HG02623 (cell line): ENCODE data around the gene NTSR1.

ENCODE experiments used
- ATAC-seq: cut with Tn5 transposase; IDR thresholded peaks from one replicate; pipeline ENCODE4 v1.9.1; 2021; ENCODE audit warnings: moderate library complexity; ENCODE audit not compliant: unreplicated experiment

The NTSR1 gene

DNA sequence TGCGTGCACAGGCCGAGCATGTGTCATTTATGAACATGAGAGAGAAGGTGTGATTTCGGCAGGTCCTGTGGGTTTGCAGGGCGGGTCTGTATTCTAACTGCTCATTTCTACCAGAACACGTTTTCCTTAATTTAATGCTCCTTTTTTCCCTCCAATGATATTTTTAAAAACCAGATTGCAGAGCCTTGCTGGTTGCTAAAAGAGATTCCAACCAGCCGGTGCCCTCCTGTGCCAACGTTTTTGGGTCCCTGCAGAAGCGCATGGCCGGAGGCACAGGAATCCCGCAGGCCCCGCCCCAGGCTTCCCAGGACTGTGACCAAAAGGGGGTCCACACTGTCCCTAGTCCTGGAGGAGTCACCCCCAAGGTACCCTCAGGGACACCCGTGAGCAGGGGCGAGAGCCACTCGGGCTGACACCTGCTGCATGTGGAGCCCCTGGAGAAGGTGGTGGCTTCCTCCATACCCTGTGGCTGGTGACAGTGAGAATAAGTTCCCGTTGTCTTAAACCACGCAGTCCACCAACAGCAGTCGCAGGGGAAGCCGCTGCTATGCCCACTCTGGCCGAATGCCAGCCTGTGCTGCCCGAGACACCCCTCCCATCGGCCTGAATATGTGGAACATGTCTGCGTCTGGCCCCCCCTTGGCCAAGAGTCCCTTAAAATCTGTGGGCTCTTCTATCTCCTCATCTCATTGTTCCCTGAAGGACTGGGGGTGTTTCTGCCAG, 15.7 kb upstream of the NTSR1 start:
- no peak for ATAC-seq

DNA sequence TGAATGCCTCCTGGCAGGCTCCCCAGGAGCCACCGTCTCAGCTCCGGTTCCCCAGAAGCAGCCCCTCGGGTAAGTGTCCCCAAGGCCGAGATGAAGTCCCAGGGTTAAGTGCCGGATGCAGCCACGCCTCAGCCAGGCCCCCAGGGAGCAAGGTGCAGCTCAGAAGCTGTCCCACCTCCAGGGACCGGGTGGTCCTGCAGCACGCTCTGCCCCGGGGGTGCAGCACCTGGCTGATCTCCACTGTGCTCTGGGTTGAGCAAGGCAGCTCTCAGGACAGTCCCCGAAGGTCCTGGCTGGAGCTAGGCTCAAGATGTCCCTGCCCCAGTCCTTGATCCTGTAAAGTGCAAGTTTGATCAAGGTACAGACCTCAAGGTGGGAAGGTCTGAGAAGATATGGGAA, 15.1 kb upstream of the NTSR1 start:
- no peak for ATAC-seq

DNA sequence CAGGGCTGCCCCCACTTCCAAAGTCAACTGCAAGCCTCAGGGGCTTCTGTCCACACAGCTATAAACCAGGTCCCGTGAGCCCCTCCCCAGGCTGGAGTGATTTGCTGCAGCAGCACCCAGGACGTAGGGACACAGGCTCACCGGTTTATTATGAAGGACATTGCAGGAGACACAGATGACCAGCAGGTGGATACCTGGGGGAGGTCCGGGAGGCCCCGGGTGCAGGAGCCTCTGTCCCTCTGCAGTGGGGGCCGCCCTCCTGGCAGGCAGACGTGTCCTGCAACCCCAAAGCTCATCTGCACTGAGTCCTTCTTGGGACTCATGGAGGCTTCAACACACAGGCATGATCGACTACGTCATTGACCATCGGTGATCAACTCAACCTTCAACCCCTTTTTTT, 14.5 kb upstream of the NTSR1 start:
- no peak for ATAC-seq

DNA sequence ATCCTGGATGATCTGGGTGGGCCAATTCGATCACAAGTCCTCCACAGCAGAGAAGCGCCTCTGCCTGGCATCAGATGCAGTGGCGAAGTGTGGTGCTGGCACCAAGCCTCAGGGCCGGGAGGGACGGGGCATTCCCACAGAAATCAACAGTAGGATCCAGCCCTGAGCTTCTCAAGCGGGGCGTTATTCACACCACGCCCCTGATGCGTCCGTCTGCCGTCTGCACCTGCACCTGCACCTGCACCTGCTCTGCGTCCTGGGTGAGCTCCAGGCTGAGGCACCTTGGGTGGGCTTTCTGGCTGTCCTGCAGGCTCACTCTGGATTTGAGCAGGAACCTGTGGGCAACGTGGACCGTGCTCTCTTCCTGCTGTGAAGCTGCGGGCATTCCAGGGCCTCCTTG, 13.8 kb upstream of the NTSR1 start:
- ATAC-seq: no peak

DNA sequence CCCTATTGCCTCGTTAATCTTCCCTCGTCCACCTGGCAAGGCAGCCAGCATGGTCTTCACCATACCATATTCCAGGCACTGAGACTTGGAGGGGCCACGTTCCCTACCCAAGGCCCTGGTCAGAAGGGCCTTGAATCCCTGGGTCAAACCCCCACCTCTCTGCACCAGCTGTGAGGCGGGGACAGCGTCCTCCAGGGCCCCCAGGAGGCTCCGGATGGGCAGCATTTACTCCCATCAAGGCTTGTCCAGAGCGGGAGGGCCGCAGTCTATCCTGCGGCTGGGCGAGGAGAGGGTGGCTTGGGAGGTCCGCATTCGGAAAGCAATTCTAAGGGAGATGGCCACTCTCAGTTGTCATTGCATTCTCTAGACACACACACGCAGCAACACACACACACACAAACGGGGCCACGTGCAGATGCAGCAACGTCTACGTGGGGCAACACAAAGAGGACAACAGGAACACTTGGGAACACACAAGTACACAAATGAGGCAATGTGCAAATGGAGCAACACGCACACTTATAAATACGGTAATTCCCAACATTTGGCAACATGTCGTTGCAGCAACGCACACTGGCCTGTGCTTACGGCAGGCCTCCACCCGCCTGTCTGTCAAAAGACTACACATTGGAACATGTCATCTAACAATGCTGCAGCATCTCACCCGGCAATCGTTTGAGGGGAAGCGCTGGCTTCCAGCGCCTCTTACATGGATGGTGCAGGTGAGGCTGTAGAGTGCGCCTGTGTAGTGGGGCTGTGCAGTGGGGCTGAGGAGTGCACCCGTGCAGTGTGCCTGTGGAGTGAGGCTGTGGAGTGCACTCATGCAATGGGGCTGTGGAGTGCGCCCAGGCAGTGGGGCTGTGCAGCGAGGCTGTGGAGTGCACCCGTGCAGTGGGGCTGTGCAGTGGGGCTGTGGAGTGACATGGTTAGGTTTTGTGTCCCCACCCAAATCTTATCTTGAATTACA, 12.9 kb upstream of the NTSR1 start:
- no peak for ATAC-seq

DNA sequence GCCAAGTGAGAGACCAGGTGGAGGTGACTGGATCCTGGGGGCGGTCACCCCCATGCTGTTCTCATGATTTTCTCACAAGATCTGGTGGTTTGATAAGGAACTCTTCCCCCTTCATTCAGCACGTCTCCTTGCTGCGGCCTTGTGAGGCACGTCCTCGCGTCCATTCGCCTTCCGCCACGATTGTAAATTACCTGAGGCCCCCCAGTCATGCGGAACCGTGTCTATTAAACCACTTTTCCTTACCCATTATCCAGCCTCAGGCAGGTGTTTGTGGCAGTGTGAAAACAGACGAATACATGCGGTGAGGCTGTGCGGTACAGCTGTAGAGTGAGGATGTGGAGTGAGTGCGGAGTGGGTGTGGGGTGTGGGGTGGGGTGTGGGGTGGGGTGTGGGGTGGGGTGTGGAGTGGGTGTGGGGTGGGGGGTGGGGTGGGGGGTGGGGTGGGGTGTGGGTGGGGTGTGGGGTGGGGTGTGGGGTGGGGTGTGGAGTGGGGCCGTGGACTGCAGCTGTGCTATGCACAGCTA, 12.1 kb upstream of the NTSR1 start:
- no peak for ATAC-seq

DNA sequence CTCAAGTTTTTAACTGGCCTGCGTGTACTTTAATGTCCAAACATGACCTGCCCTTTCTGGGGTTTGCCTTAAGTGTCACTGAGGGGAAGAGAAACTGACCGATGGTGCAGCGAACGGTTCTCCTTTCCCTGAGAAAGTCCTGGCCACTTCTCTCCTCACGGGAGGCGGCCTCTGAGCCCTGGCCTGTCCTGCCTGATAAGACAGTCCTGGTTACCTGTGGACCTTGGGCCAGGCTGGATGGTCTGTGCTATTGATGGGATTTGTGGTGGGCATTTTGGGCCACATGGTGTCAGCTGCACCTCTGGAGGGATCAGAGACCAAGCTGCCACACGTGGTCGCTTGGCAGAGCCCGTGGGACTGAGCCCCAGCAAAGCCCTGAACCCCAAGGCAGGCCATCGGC, 11.6 kb upstream of the NTSR1 start:
- no peak for ATAC-seq

DNA sequence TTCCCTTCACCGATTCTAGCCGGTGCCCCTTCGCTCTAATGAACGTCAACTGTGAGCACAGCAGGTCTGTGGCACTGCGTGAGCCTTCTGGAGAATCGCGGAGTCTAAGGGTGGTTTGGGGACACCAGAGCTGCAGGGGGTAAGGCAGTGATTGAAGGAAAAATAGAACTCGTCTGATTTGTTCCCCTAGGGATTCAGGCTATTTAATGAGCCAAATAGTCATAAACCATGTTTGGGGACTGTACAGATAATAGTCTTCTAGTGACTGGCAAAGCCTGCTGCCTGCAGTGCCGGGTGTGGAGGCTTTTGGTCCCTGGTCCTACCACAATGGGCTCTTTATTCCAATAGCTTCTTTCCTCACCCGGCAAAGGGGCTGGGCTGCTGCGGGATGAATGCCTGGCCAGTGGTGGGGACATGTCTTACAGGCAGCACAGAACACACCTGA, 11.1 kb upstream of the NTSR1 start:
- ATAC-seq: no peak

DNA sequence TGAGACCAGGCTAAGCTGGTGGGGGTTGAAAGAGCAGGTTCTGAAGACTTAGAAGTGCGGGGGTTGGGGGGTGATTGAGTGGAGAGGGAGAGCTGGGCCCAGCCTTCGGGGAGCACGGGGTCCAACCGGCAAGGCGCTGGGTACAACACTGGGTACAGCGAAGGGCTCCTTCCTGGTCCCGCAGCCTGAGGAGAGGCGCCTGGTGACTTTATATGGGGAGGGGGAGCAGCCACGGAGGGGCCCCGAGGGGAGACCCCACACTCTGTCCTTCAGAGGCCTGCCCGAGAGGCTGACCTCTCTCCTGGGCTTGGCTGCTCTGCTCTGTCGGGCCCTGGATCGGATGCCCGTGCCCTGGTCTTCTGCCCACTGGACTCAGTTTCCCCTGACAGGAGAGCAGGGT, 10.4 kb upstream of the NTSR1 start:
- no peak for ATAC-seq

DNA sequence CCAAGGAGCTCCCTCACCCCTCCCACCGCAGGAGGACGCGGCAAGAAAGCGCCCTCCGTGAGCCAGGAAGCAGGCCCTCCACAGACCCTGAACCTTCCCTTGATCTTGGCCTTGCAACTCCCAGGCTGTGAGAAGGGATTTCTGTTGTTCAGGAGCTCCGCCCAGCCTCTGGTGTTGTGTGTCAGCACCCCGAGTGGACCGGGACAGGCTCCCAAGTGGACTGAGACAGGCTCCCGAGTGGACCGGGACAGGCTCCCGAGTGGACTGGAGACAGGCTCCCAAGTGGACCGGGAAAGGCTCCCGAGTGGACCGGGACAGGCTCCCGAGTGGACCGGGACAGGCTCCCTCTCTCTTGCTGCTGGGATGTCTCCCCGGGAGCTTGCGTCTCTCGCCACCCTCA, 9.3 kb upstream of the NTSR1 start:
- no peak for ATAC-seq

DNA sequence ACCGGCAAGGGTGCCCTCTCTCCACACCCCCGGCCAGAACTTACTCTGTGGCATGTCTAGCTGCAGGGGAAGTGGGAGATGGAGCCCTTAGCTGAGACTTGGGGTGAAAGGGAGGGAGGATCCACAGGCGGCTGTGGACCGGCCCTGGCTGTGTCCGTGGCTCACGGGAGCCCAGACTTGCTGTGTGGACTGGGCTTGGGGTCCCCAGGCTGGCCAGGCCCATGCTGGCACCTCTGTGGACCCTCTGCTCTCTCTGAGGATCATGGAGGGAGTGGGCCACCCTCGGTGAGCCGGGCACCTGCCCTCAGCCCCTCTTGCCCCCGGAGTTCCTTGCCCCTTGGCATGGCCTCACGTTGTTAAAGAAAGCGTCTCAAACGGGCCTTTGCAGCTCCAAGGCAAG, 8.9 kb upstream of the NTSR1 start:
- ATAC-seq: no peak

DNA sequence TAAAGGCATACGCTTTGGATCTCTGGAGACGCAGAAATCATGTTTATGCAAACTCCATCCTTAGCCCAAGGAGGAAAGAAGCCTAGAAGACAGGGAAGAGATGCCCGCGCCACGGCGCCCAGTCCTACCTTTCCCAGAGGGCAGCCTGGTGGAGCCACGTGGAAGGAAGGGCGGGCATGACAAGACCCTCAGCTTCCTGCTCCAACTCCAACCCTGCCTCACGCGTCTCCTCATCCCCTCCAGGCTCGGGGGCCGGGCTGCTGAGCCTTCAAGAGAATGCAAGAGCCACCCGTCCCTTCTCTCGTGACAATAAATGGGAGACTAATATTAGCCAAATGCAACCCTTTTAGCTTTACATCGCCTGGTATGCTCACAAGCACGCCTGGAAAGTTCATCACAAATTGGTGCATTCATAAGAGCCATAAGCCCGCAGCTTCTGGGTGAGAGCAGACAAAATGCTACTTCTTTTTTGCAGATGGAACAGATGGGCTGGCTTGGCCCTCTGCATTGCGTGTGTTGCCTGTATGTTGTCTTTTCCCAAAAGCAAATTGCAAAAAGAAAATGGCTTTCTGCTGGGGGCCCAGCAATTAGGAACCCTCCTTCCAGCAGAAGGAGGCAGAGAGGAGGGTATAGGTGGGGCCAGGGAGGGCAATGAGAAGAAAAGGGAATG, 8.2 kb upstream of the NTSR1 start:
- ATAC-seq: no peak

DNA sequence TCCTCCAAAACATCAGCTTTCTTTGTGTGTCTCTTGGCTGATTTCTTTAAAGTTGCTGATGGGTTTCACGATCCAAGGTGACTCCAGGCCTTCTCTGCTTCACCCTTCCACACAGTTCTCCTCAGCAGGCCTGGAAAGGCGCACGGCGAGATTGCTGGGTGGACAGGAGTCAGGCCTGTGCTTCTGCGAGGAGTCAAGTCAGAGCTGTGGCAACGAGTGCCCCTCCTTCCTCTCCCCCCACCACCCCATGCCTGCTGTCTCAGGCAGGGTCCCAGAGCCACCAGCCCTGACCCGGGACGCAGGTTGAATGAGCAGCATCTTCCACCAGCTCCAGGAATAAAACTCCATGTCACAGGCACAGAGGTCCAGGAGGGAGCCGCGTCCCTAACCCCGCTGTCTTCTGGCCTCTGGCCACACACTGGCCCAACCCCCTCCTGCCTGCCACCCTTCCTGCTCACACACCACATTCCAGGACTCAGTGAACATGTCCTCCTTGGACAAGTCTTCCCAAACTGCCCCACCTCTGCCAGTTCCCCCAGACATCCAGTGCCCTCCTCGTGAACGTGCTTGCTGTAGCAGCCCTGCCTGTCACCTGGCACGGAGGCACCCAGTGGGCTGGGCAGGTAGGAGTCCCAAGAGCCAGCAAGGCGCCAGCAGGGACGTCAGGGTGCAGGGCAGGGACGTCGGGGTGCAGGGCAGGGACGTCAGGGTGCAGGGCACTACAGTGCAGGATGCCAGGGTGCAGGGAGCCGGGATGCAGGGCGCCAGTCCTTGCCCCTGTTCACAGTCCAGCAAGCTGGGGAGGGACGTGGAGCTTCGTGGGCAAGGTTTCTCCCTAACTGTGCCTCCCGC, 7.2 kb upstream of the NTSR1 start:
- ATAC-seq: no peak

DNA sequence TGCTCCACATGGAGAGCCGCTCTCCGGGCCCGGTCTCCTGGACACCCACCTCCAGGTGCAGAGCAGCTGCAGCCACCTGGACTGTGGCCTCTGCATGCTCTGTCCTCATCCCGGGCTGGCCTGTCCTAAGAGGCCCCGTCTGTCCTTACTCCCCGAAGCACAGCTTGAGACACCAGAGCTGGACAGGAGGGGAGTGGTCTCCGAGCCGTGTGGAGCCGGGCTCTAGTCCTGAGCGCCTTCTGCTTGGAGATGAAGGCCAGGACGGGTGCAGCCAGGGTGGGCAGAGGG, 6.7 kb upstream of the NTSR1 start:
- no peak for ATAC-seq

DNA sequence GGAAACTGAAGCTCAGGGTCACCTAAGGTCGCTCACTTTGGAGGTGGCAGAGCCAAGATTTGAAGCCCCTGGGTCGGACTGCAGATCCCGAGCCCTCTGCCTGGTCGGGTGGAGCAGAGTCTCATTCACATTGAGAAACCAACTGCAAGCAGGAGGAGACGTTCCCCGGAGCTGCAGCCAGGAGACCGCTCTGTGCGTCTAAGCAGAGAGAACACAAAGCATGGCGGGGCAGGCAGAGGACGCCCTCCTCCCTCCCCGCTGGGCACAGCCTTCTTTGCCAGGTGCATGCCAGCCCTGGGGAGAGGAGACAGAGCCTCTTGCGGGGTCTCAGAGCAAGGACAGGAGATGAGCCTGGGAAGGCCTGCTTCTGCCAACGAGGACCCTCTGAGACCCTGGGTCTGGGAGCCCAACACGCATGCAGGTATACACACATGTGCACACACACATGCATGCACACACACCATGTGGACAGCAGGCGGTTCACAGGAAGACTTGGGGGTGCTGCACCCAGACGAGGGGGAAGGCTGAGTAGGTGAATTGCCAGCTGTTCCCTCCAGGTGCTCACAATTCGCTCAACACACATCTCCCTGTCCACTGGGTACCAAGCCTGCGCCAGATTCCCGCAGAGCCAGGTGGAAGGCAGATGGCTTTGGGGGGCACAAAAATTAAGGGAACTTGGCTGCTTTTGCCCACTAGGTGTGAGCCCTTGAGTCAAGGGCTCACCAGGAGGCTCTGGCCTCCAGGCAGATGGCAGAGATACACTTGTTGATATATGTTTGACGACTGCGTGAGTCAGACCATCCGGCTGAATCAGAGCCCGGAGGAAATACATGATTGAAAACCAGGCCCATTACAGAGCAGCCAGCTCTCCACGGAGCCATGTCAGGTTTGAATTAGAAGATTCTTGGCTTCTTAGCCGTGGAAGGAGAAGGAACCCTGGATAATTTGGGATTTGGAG, 5.5 kb upstream of the NTSR1 start:
- no peak for ATAC-seq

DNA sequence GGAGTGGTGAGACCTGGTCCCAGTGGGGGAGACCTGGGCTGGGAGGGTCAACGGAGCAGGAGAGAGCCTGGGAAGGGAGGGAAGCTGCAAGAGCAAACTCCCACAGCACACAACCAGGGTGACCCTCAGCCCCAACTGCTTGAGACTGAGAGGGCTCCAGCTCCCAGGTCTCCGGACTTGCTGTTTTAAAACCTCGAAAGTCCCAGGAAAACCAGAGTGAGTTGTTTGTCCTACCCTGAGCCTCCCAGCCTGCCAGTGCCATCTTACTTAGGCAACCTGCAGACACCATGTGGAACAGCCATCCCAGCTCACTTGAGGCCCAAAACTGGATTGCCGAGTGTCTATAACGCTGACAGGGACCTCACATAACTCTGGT, 4.8 kb upstream of the NTSR1 start:
- no peak for ATAC-seq

DNA sequence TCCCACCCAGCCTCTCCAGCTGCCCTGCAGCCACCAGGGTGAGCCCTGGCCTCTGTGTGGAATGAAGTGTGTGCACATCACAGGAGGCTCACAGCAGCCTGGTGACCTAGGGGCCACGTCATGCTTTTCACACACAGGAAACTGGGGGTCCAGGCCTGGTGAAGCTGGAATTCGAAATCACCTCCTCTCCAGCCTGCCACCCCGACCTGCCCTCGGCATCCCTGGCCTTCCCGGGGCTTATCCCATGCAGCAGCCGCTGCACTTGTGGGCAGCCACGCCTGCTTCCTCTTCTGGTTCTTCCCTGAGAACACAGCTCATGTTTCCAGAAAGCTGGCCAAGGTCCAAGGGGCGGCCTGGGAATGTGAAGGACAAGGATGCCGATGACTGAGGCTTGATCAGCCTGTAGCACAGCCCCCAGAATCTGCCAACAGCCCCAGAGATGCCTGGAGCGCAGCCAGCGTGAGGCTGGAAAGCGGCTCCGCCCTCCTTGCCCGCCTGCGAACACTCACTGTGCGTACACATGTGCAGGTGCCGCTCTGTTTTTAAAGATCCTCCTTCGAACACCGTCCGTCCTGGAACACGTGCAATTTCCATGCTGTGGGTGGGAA, 4.2 kb upstream of the NTSR1 start:
- ATAC-seq: no peak

DNA sequence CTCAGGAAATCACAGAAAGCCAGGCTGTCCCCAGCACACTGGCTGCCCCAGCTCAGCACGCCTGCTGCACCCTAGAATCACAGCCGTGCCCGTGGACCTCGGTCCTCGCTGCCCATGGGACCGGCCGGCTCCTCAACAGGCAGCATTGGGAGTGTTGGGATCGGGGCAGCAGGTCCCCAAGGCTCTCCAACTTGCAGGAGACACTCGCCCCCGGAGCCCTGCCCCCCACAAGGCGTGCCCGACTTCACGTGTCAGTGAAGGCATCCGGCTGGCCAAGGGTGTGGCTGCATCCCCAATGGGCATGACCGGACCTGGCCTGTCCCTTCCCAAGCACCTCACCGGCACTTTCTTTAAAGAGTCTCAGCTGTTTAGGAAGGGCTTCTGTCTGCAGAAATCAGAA, 3.0 kb upstream of the NTSR1 start:
- ATAC-seq: no peak

DNA sequence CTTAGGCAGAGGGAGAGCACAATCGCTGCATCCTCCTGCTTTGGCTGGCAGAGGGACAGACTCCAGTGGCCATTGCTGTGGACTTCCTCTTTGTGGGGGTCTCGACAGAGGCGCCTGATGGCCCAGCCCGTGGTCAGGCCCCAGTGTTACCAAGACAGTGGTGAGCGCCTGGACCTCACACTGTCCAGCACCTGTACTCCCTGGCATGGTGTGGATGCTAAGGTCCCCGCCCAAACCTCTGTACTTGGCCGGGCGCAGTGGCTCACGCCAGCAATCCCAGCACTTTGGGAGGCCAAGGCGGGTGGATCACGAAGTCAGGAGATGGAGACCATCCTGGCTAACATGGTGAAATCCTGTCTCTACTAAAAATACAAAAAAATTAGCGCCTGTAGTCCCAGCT, 2.3 kb upstream of the NTSR1 start:
- no peak for ATAC-seq
